K562 (cell line): ENCODE measurements around the gene PTP4A2. TPM values are rescaled to one million over a fixed set of nuclear protein-coding genes. Genes with fewer than 3 reads are reported as not detected.

ENCODE experiments used
- ZNF318 ChIP-seq, 2 experiments: fragments of 450-650 bp; IDR thresholded peaks; 2 replicates each; pipeline ENCODE4 v1.6.1; 2016; ENCODE audit warnings: mild to moderate bottlenecking in 2 of 2, borderline replicate concordance in 1 of 2, low read depth in 1 of 2, moderate library complexity in 1 of 2
- polyA plus RNA-seq, 8 experiments: library from polyadenylated mRNA; depleted of rRNA in 4 of 8; stranded (reverse) in 5 of 8; unstranded in 3 of 8; fragments of >200 nt; fragmentation: Nextera tagmentation in 2 of 8; fragmentation: Illumina TruSeq in 1 of 8; extraction: Ambion mirVana in 2 of 8; extraction: Trizol in 1 of 8; gene quantifications; 2 replicates each; pipeline versions ENCODE4 v1.2.1 to v1.2.3, GENCODE V29; 2011 to 2014; ENCODE audit warnings: inconsistent platforms in 1 of 8, missing spikeins in 1 of 8
- total RNA-seq, 7 experiments: library from RNA; depleted of rRNA in 6 of 7; stranded (reverse); fragments of >200 nt in 6 of 7; fragmentation: Illumina TruSeq in 2 of 7; extraction: Trizol in 2 of 7; gene quantifications; 2 replicates each; pipeline versions ENCODE4 v1.2.1 to v1.2.3, GENCODE V29; 2011 to 2021; ENCODE audit warnings: low replicate concordance in 1 of 7

The PTP4A2 gene
- total and polyA plus RNA-seq, 9 of the 15 experiments (the other 6 are each of a cell fraction or from before 2014, with no cell fraction given) = 197 to 870 (median 480) TPM

GRCh38 chr1:31981456-31981839, 43.3 kb upstream of the PTP4A2 start (continued):
- TF ChIP-seq ZNF318 (IDR thresholded peaks at IDR 0.05; ENCODE audit: borderline replicate concordance in 1 of 2, low read depth in 1 of 2) = no peak
